K562 (cell line): ENCODE results near the gene GPR15LG. TPM values are rescaled to one million over a fixed set of nuclear protein-coding genes. Genes with fewer than 3 reads are reported as not detected.

Experiments used
- ATAC-seq: fragments of 200-7000 bp; cut with Tn5 transposase; 3 replicates; pipeline ENCODE4 v1.9.1; 2020; ENCODE audit warnings: moderate library complexity
- BruUV-seq: library from RNA; stranded (reverse); fragments of 400-500 nt; replicated peaks from 2 replicates; lab custom pipeline; 2021; lab: Mats Ljungman, UMichigan
- CTCF ChIA-PET: fragments of 300-600 bp; formaldehyde crosslinking; extraction: SDS; loops from one replicate; lab custom pipeline; 2021; ENCODE audit warnings: low intra/inter-chr PET ratio; lab: Yijun Ruan, JAX
- POLR2A ChIA-PET: fragments of 300-600, 350-650 bp; sonication (Branson Sonifier 250); formaldehyde crosslinking; extraction: SDS; loops from one replicate; lab custom pipeline; 2021; ENCODE audit warnings: antibody characterized with exemption, inconsistent platforms; lab: Yijun Ruan, JAX
- DNase-seq, 4 experiments: peaks; one replicate each; pipeline versions ENCODE4 v3.0.0 to v3.0.0-alpha.2; 2011 to 2018; ENCODE audit warnings: low spot score in 3 of 4, mixed read lengths in 3 of 4; ENCODE audit errors: extremely low read depth in 1 of 4
- FAIRE-seq: peaks from 2 replicates; lab custom pipeline; 2011; peaks lifted over from hg19 to GRCh38; lab: Jason Lieb, UNC
- H2AFZ ChIP-seq: 2 replicates; pipeline ENCODE4 v1.6.0; 2011; ENCODE audit warnings: low read depth, low read length, control low read depth, inconsistent platforms
- H3K27ac ChIP-seq: fragments of 200-600 bp; 3 replicates; pipeline ENCODE4 v1.8.0; 2011; ENCODE audit warnings: low read depth, mild to moderate bottlenecking, control low read depth, inconsistent platforms, low read length, moderate library complexity, mixed read lengths; ENCODE audit errors: extremely low read depth
- H3K27me3 ChIP-seq, 2 experiments: fragments of 300-600 bp in 1 of 2; 2 replicates in 1 of 2; 3 replicates in 1 of 2; pipeline versions ENCODE4 v1.6.0 to v1.8.0; 2011; ENCODE audit warnings: inconsistent platforms in 2 of 2, low read length in 2 of 2, mild to moderate bottlenecking in 1 of 2, mixed read lengths in 1 of 2, moderate library complexity in 1 of 2; ENCODE audit not compliant: control insufficient read depth in 2 of 2, insufficient read depth in 2 of 2
- H3K36me3 ChIP-seq: fragments of 300-600 bp; 3 replicates; pipeline ENCODE4 v1.8.0; 2011; ENCODE audit warnings: mild to moderate bottlenecking, low read length, inconsistent platforms; ENCODE audit not compliant: control insufficient read depth, insufficient read depth
- H3K4me1 ChIP-seq, 2 experiments: fragments of 200-600 bp in 1 of 2; replicated peaks in 1 of 2; 2 replicates in 1 of 2; 3 replicates in 1 of 2; pipeline versions ENCODE4 v1.5.1 to v1.8.0; 2011; ENCODE audit warnings: inconsistent platforms in 2 of 2, low read length in 2 of 2, mild to moderate bottlenecking in 1 of 2, mixed read lengths in 1 of 2, moderate library complexity in 1 of 2; ENCODE audit not compliant: control insufficient read depth in 2 of 2, insufficient read depth in 2 of 2
- H3K4me2 ChIP-seq: 2 replicates; pipeline ENCODE4 v1.6.1; 2011; ENCODE audit warnings: low read length, control low read depth, inconsistent platforms, mixed read lengths; ENCODE audit not compliant: insufficient read depth
- H3K4me3 ChIP-seq: fragments of 200-600 bp; sonication (generic), shearing (Covaris generic); 2 replicates; pipeline ENCODE4 v1.5.1; 2016; ENCODE audit warnings: control low read depth, inconsistent platforms
- H3K79me2 ChIP-seq: fragments of 200-600 bp; 3 replicates; pipeline ENCODE4 v1.8.0; 2011; ENCODE audit warnings: low read length, inconsistent platforms; ENCODE audit not compliant: control insufficient read depth, insufficient read depth
- H3K9ac ChIP-seq, 2 experiments: 2 replicates each; pipeline versions ENCODE4 v1.6.0 to v1.6.1; 2011; ENCODE audit warnings: low read depth in 2 of 2, low read length in 2 of 2, control low read depth in 1 of 2, inconsistent platforms in 1 of 2, mild to moderate bottlenecking in 1 of 2, mixed read lengths in 1 of 2; ENCODE audit not compliant: insufficient read depth in 1 of 2
- H3K9me1 ChIP-seq: one replicate; pipeline ENCODE4 v1.6.0; 2011; ENCODE audit warnings: inconsistent platforms, mild to moderate bottlenecking, low read length, moderate library complexity; ENCODE audit not compliant: control insufficient read depth, insufficient read depth
- H3K9me3 ChIP-seq: replicated peaks from 2 replicates; pipeline ENCODE4 v1.5.1; 2011; ENCODE audit warnings: low read depth, low read length, inconsistent platforms; ENCODE audit not compliant: control insufficient read depth, insufficient read depth
- H4K20me1 ChIP-seq: replicated peaks from 2 replicates; pipeline ENCODE4 v1.6.1; 2011; ENCODE audit warnings: low read length, inconsistent platforms, mixed read lengths; ENCODE audit not compliant: control insufficient read depth, insufficient read depth
- CTCFL ChIP-seq: IDR thresholded peaks from 2 replicates; pipeline ENCODE4 v1.6.1; 2011; ENCODE audit warnings: borderline replicate concordance, low read depth, mild to moderate bottlenecking, moderate library complexity, low read length; ENCODE audit not compliant: insufficient read depth, poor library complexity, severe bottlenecking
- DLX4 ChIP-seq: fragments of 250-450 bp; sonication (Bioruptor Pico); IDR thresholded peaks from 2 replicates; pipeline ENCODE4 v1.6.1; 2021; ENCODE audit warnings: mild to moderate bottlenecking
- HNRNPLL ChIP-seq: fragments of 200-400 bp; formaldehyde crosslinking; IDR thresholded peaks from 2 replicates; pipeline ENCODE4 v1.6.1; 2017; ENCODE audit warnings: low read length, low read depth, mild to moderate bottlenecking; ENCODE audit not compliant: poor library complexity, severe bottlenecking
- PML ChIP-seq: IDR thresholded peaks from 2 replicates; pipeline ENCODE4 v1.6.1; 2012; ENCODE audit warnings: low read length, inconsistent platforms
- RBFOX2 ChIP-seq: fragments of 200-400 bp; formaldehyde crosslinking; IDR thresholded peaks from 2 replicates; pipeline ENCODE4 v1.6.1; 2017; ENCODE audit warnings: low read depth, mild to moderate bottlenecking, low read length, moderate library complexity
- RBM39 ChIP-seq: fragments of 200-400 bp; formaldehyde crosslinking; optimal IDR thresholded peaks from 2 replicates; pipeline ENCODE3; 2018; ENCODE audit warnings: low read depth, low read length
- SPI1 ChIP-seq: IDR thresholded peaks from 2 replicates; pipeline ENCODE4 v1.6.1; 2011; ENCODE audit warnings: low read depth, low read length, control low read depth, borderline replicate concordance
- SUPT5H ChIP-seq: fragments of 450-650 bp; IDR thresholded peaks from 2 replicates; pipeline ENCODE4 v1.6.1; 2016
- ZNF224 ChIP-seq: sonication (generic); formaldehyde crosslinking; IDR thresholded peaks from 2 replicates; pipeline ENCODE4 v1.8.0; 2022; ENCODE audit warnings: mild to moderate bottlenecking, missing genetic modification reagents
- WGBS: fragments of 100-300 bp; shearing (Covaris generic); methylation state at CpG from one replicate; pipeline ENCODE4 v1.1.6; 2016; ENCODE audit warnings: low coverage, mixed read lengths; ENCODE audit not compliant: insufficient coverage; ENCODE audit errors: missing lambda C conversion rate; 5-methylcytosine and 5-hydroxymethylcytosine counted together
- in situ Hi-C: fragments of 300-500 bp; cut with MboI; formaldehyde crosslinking; loops from 4 replicates; pipeline ENCODE4 v1.15.0; 2018; ENCODE audit warnings: inconsistent platforms, mixed read lengths
- intact Hi-C: fragments of 100-400 bp; cut with micrococcal nuclease; formaldehyde crosslinking; loops from 2 replicates; pipeline ENCODE4 v1.14.2; 2022
- polyA plus RNA-seq, 8 experiments: library from polyadenylated mRNA; depleted of rRNA in 4 of 8; stranded (reverse) in 5 of 8; unstranded in 3 of 8; fragments of >200 nt; fragmentation: Nextera tagmentation in 2 of 8; fragmentation: Illumina TruSeq in 1 of 8; extraction: Ambion mirVana in 2 of 8; extraction: Trizol in 1 of 8; gene quantifications; 2 replicates each; pipeline versions ENCODE4 v1.2.1 to v1.2.3, GENCODE V29; 2011 to 2014; ENCODE audit warnings: inconsistent platforms in 1 of 8, missing spikeins in 1 of 8
- total RNA-seq, 7 experiments: library from RNA; depleted of rRNA in 6 of 7; stranded (reverse); fragments of >200 nt in 6 of 7; fragmentation: Illumina TruSeq in 2 of 7; extraction: Trizol in 2 of 7; gene quantifications; 2 replicates each; pipeline versions ENCODE4 v1.2.1 to v1.2.3, GENCODE V29; 2011 to 2021; ENCODE audit warnings: low replicate concordance in 1 of 7

The GPR15LG gene
- total and polyA plus RNA-seq, 9 of the 15 experiments (the other 6 are each of a cell fraction or from before 2014, with no cell fraction given), result 0.51 TPM; not detected in 8

GRCh38 chr10:84149854-84150253 lies 23.7 kb upstream of the GPR15LG start:
- Histone ChIP-seq H3K27me3 (no peaks in the 10 kb centered on the region), H3K36me3 (peaks cover 95% of the 10 kb centered on the region), H2AFZ (no peak overlapping the region), H4K20me1 (no peaks in the 10 kb centered on the region; the same call in 1 of the 2 replicates), H3K79me2 (peaks cover 3% of the 10 kb centered on the region; the same call in 1 of the 3 replicates), H3K27ac (no peak overlapping the region), H3K9me3 (no peaks in the 10 kb centered on the region), H3K4me1 (no peaks in the 10 kb centered on the region), H3K9me1 (no peaks in the 10 kb centered on the region), H3K9ac (no peak overlapping the region), H3K4me2 (no peak overlapping the region), H3K4me3 (no peak overlapping the region)
- intact Hi-C loops (loop anchor here (2.0 kb wide), 1 partner anchor 55 kb away; no protein-coding TSS in a partner anchor), in situ Hi-C loops (no loop called here)
- no TSS peak for BruUV-seq
- POLR2A ChIA-PET, result interaction anchor here (0.6 to 3.5 kb wide), 6 partner anchors 9 to 104 kb away, joined by 3 to 27 read pairs (median 3); partner anchors contain the start of gene GHITM
- DNase-seq, result no peak
- ATAC-seq, result no peak
- FAIRE-seq, result no peak
- TF ChIP-seq RBM39, result no peak
- TF ChIP-seq HNRNPLL, result no peak
- TF ChIP-seq ZNF224, result no peak
- no peak for TF ChIP-seq PML
- 0 out of 2 replicates have a peak, but pooled peaks have one; percentile 23 for TF ChIP-seq RBFOX2
- no peak for TF ChIP-seq DLX4 (CRISPR knock-in tag)
- peak; percentile 62 for TF ChIP-seq SPI1
- TF ChIP-seq CTCFL, result no peak
- TF ChIP-seq SUPT5H, result no peak
- CTCF ChIA-PET, result no interaction called here
- 100% methylated on average over 2 of the region's 2 CpGs for WGBS
